SJCRH30 (cell line): ENCODE results near the gene C5orf58. TPM values are rescaled to one million over a fixed set of nuclear protein-coding genes. Genes with fewer than 3 reads are reported as not detected.
"Not testable (repeated sequence)": the region's sequence is repeated elsewhere in the genome, so short reads cannot be mapped to it uniquely, and the experiment has no call there.

Experiments used
- DNase-seq, 2 experiments: peaks; one replicate each; pipeline ENCODE4 v3.0.0-alpha.2; 2015 to 2020
- H3K27ac ChIP-seq: fragments of 250-450 bp; sonication (Bioruptor Pico); 2 replicates; pipeline ENCODE4 v1.5.1; 2020; ENCODE audit warnings: mild to moderate bottlenecking, moderate library complexity
- H3K27me3 ChIP-seq: fragments of 250-450 bp; sonication (Bioruptor Pico); 2 replicates; pipeline ENCODE4 v1.5.1; 2020; ENCODE audit warnings: mild to moderate bottlenecking, moderate library complexity
- H3K36me3 ChIP-seq: fragments of 250-450 bp; sonication (Bioruptor Pico); 2 replicates; pipeline ENCODE4 v1.5.1; 2020; ENCODE audit warnings: mild to moderate bottlenecking, moderate library complexity
- H3K4me1 ChIP-seq: fragments of 250-450 bp; sonication (Bioruptor Pico); 2 replicates; pipeline ENCODE4 v1.5.1; 2020; ENCODE audit warnings: mild to moderate bottlenecking, moderate library complexity
- H3K4me3 ChIP-seq: fragments of 250-450 bp; sonication (Bioruptor Pico); 2 replicates; pipeline ENCODE4 v1.5.1; 2020; ENCODE audit warnings: mild to moderate bottlenecking, moderate library complexity
- H3K9me3 ChIP-seq: fragments of 250-450 bp; sonication (Bioruptor Pico); replicated peaks from 2 replicates; pipeline ENCODE4 v1.5.1; 2020; ENCODE audit warnings: mild to moderate bottlenecking, moderate library complexity
- total RNA-seq: library from RNA; depleted of rRNA; stranded (reverse); fragments of >200 nt; shearing (Covaris generic); gene quantifications from 2 replicates; pipeline ENCODE4 v1.2.3, GENCODE V29; 2014

C5orf58 gene
- total RNA-seq, 1 experiment from 2014 or later, result not detected

DNA sequence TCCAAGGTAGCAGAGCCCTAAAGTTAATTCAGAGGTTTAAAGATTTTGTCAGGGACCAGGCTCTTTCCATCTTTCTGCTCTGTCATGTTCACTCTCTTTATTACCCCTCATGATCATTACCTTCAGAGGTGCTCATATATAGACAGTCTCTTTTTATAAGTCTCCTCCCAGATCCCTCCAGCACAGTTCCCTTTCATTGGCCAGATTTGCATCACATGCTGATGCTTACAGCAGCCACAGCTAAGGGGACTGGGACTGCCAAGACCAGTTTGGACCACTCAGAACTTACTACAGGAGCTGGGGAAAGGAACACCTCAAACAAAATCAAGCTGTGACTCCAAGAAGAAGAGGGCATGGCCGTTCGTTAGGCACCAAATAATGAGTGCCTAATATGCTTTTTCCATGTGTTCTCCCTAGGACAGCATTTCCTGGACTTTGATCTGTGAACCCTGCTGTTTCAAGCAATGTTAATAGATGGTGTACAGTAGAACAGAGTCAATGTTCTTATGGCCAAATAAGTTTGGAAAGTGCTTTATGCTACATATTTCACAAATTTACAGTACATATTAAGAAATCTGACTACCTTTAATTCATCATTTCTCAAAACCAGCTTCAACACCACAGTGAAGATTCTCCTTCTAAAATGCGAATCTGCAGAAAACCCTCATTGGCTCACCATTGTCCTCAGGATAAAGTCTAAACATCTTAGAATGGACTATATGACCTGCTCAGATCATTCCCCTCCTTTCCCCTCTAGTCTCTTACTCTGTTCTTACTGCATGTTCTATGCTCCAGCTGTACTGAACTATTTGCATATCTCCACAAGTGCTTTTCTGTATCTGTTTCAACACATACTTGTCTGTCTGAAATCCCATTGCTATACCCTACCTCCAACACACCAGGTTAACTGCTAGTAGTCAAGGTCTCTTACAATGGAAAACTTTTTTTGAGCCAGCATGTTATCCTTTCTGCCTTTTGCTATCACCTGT, 3.4 kb downstream of the C5orf58 start:
- no peaks in the 10 kb centered on the region for H3K36me3 ChIP-seq
- DNase-seq, result no peak
- H3K27me3 ChIP-seq, result no peaks in the 10 kb centered on the region; the same call in none of the 2 replicates
- H3K9me3 ChIP-seq, result no peaks in the 10 kb centered on the region
- no peak overlapping the region for H3K27ac ChIP-seq
- H3K4me3 ChIP-seq, result no peak overlapping the region
- no peaks in the 10 kb centered on the region for H3K4me1 ChIP-seq

DNA sequence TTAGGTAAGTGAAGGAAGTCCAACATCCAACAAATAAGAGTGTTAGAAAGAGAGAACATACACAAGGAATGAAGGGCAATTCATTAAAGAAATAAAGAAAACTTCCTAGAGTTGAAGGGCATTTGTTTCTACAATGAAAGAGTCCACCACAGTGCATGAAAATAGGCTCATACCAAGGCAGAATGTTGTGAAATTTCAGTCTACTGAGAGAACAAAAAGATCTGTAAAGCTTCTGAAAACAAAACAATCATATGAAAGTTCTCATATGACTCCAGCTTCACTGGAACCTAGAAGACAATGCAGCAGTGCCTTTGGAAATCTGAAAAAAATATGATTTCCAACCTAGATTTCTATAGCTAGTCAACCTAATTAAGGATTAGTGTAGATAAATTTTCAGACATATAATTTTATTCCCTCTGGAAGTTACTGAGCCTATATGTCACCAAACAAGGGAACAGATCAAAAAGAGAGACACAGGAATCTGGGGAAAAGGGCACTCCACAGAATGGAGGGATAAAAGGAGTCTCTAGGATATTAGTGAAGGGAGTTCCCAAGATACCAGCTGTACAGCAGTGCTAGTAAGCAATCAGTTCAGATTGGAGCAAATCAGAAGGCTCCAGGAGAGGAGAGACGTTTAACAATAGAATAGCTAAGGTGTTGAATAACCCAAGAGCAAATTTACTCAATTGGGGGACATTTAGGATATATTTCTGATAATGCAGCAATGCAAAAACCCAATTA, 5.8 kb downstream of the C5orf58 start:
- Histone ChIP-seq H3K27me3 (no peaks in the 10 kb centered on the region; the same call in none of the 2 replicates), H3K27ac (no peak overlapping the region)
- no peak for DNase-seq

DNA sequence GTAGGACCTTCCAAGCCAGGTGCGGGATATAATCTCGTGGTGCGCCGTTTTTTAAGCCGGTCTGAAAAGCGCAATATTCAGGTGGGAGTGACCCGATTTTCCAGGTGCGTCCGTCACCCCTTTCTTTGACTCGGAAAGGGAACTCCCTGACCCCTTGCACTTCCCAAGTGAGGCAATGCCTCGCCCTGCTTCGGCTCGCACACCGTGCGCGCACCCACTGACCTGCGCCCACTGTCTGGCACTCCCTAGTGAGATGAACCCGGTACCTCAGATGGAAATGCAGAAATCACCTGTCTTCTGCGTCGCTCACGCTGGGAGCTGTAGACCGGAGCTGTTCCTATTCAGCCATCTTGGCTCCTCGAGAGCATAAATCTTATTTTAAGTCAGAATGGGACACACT, 12.7 kb downstream of the C5orf58 start:
- H3K27me3 ChIP-seq, H3K27ac ChIP-seq, H3K4me3 ChIP-seq, DNase-seq, H3K36me3 ChIP-seq, H3K9me3 ChIP-seq, H3K4me1 ChIP-seq: not testable (repeated sequence)

More for the DNA sequence above, 5.8 kb downstream of the C5orf58 start:
- H3K4me1 ChIP-seq, result no peaks in the 10 kb centered on the region
- no peaks in the 10 kb centered on the region for H3K36me3 ChIP-seq
- no peak overlapping the region for H3K4me3 ChIP-seq
- H3K9me3 ChIP-seq, result no peaks in the 10 kb centered on the region

DNA sequence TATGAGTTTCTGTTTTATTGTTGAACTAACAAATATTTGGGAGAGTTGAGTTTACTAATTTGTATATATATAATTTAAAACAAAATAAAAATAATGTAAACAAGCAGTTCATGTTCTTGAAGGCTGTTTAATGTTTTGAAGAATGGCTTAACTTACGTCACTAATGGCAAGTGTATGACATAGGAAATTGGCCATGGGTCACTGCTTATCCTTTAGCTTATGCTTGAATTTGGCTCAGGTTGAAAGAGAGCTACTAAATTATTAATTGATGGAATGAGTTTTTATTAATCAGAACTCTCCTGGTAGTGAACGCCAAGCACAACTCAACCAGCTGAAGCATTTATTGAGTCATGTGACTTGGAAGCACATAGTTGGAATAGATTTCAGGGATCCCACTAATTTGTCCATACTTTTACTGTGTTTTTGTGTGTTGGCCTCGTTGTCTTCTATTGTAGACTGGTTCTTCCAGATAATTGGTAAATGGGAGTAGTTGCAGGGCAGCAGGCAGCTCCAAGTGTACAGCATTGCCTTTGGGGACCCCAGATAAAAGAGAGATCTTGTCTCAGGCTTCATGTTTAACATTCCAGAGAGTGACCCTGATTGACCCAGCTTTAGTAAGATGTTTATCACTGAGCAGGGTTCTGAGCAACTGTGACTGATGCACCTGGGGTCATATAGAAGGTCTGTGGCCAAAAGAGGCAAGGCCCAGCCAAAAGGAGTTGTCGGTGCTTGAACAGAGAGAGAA, 13.5 kb downstream of the C5orf58 start:
- H3K27me3 ChIP-seq, result no peaks in the 10 kb centered on the region; the same call in 1 of the 2 replicates
- no peak overlapping the region for H3K4me3 ChIP-seq
- H3K9me3 ChIP-seq, result no peaks in the 10 kb centered on the region
- no peaks in the 10 kb centered on the region for H3K4me1 ChIP-seq
- DNase-seq, result no peak
- no peaks in the 10 kb centered on the region for H3K36me3 ChIP-seq
- H3K27ac ChIP-seq, result no peak overlapping the region

DNA sequence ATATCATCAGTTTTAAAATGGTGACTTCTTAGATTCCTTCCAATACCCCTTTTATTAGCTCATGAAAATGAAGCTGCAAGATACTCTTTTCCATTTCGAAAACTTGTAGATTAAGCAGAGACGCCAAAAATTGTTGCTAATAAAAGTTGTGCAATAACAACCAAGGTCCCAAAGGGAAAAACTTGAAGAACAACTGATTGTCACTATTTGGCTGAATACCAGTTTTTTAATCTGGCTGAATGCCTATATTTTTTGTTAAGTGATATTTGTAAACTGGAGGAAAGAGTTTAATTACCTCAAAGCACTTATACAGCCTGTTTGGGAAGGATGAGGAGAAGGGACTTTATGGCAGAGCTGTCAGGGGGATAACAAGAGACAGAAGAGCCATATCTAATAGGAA, 14.6 kb downstream of the C5orf58 start:
- Histone ChIP-seq H3K4me1 (no peaks in the 10 kb centered on the region), H3K9me3 (no peaks in the 10 kb centered on the region), H3K36me3 (no peaks in the 10 kb centered on the region), H3K4me3 (no peak overlapping the region), H3K27ac (no peak overlapping the region), H3K27me3 (peaks cover 8% of the 10 kb centered on the region)
- DNase-seq, result no peak

DNA sequence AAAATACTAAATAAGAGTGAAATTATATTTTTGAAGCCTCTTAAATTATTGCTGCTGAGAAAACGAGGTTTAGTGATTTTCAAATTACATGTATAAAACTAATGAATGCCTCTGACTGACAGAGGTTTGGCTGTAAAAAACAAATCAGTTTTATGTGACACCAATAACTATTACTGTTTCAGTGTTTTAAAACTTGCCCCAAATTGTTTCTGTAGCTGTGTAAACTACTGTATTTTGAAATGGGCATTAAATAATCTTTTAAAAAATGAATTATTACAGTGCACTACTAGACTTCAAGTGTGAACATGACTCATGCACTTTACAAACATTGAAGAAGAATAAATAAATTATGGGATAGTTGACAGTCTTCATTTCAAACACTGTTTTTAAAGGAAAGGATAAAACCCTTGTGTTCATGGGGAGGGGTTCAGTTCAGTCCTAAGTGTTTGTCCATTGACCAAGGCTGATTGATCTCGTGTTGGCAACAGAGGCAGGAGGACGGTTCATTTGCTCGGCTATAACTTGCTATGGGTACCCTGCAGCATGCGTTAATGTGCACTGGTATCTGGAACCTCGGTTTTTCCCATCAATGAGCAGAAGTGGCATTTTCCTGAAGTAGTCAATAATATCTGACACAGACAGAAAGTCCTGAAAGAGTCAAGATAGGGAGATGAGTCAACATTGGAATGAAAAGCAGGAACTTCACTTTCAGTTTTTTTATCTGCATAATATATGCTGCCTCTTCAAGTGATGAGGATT, 15.6 kb downstream of the C5orf58 start:
- no peaks in the 10 kb centered on the region for H3K4me1 ChIP-seq
- no peak overlapping the region for H3K27ac ChIP-seq
- H3K4me3 ChIP-seq, result no peak overlapping the region
- H3K27me3 ChIP-seq, result peaks cover 13% of the 10 kb centered on the region
- no peaks in the 10 kb centered on the region for H3K36me3 ChIP-seq
- no peaks in the 10 kb centered on the region for H3K9me3 ChIP-seq
- no peak for DNase-seq

DNA sequence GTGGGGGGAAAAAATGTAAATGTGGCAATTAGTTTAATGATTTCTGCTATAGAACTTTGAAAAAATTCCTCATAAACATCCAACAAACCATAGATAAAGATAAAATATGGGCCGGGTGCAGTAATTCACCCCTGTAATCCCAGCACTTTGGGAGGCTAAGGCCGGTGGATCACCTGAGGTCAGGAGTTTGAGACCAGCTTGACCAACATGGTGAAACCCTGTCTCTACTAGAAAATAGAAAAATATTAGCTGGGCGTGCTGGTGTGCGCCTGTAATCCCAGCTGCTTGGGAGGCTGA, 16.1 kb downstream of the C5orf58 start:
- H3K4me3 ChIP-seq, H3K9me3 ChIP-seq, H3K36me3 ChIP-seq, H3K4me1 ChIP-seq, H3K27ac ChIP-seq, DNase-seq: not testable (repeated sequence)
- H3K27me3 ChIP-seq, result peaks cover 19% of the 10 kb centered on the region

DNA sequence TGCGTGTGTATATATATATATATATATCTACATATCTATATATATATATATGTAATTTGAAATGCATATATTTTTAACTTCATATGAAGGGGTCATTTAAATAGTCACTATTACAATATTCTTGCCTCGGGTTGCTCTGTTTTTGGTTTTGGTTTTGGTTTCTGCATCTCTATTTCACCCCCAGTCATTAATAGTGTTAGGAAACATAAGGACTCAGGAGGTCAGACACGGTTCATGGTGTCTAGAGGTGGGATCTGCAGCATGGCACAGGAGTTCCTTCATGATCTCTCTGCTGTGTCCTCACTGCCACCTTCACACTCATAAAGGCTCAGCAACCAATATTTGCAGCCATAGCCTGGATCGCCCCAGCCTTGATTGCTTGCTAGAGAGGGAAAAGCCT, 16.6 kb downstream of the C5orf58 start:
- no peaks in the 10 kb centered on the region for H3K36me3 ChIP-seq
- no peaks in the 10 kb centered on the region for H3K9me3 ChIP-seq
- H3K4me1 ChIP-seq, result no peaks in the 10 kb centered on the region
- H3K27me3 ChIP-seq, result peaks cover 23% of the 10 kb centered on the region
- H3K27ac ChIP-seq, result no peak overlapping the region
- DNase-seq, result no peak
- no peak overlapping the region for H3K4me3 ChIP-seq

DNA sequence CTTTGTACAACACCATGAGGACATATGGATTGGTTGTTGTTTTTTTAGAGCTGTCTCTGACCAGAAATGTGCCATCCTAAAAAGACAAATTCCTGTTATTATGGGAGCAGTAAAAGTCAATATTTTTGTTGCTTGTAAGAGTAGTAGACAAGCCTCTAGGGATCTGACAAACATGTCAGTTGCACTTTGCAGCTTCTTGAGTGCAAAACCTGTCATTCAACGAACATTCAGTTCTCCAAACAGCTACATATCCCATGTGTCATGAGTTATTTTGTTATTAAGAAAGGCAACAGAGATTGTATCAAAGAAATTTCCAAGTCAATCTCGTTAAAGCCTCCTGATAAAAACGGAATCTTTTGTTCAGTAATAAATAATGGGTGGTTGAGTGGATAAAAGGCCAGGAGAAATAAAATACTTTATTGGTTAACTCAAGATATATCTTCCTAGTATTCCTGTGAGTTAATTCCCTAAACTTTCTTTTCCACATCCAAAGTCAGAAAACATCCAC, 18.1 kb downstream of the C5orf58 start:
- Histone ChIP-seq H3K4me3 (no peak overlapping the region), H3K9me3 (no peaks in the 10 kb centered on the region), H3K36me3 (no peaks in the 10 kb centered on the region), H3K27me3 (peaks cover 29% of the 10 kb centered on the region), H3K4me1 (no peaks in the 10 kb centered on the region), H3K27ac (no peak overlapping the region)
- no peak for DNase-seq

DNA sequence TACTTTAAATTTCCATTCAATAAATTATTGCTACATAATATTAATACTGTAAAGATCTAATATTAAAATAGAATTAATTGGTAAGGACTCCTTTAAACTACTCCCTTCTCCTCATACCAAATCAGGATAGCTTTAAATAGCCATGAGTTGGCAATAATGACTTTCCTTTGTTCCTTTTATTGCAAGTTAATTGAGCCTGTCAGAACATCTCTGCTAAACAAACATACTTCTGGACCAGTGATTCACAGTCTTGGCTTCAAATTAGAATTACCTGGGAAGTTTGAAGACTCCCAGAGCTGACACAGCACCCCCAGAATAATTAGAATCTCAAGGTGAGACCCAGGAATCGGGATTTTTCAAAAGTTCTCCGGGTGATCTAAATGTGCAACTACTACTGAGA, 18.7 kb downstream of the C5orf58 start:
- Histone ChIP-seq H3K9me3 (no peaks in the 10 kb centered on the region), H3K4me1 (no peaks in the 10 kb centered on the region), H3K27me3 (peaks cover 29% of the 10 kb centered on the region), H3K27ac (no peak overlapping the region), H3K36me3 (no peaks in the 10 kb centered on the region), H3K4me3 (no peak overlapping the region)
- DNase-seq, result no peak

DNA sequence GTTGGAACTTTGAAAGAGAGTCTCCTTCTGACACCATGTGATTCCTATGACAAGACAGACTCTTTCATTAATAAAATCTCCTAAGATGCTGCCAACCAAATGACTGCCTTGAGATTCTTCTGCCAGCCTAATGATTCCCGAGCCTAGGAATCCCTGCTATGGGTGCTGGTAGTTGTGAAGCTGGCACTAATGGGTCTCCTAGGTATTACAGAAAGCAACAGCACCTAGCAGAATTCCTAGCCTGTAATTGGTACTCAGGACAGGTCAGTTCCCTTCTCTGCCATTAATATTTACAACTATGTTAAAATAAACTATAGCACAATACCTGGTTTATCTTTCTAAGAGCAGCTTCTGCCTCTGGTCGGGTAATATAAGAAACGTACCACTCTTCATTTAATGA, 19.3 kb downstream of the C5orf58 start:
- Histone ChIP-seq H3K4me3 (no peak overlapping the region), H3K9me3 (no peaks in the 10 kb centered on the region), H3K27me3 (peaks cover 29% of the 10 kb centered on the region), H3K4me1 (no peaks in the 10 kb centered on the region), H3K27ac (no peak overlapping the region), H3K36me3 (no peaks in the 10 kb centered on the region)
- DNase-seq, result no peak

DNA sequence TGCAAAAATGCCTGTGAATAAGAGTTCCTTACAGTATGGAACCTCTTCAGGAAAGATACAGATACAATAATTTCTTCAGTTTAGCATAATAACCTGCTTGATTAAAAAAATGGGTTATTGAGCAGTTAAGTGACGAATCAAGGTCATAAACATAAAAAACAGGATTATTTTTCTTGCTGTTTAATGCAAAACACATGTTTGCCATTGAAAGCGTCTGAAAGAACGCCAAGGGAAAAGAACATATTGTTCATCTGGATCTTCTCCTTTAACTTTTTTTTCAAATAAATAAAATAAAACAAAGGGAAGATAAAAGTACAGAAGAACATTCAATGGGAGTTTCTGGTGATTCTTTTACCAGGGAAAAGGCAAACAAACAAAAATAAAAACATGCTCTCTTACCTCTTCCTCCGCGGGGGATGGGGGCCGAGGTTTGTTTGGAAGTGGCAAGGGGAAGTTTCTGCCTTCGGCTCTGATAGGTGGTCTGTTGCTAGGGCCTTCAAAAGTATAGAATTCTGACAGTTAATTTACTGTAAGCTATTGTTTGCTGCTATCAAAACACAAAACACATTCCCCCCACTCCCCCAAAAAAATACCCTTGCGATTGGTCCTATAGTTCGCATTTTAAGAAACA, 20.1 kb downstream of the C5orf58 start:
- H3K36me3 ChIP-seq, result no peaks in the 10 kb centered on the region
- H3K27ac ChIP-seq, result no peak overlapping the region
- no peak overlapping the region for H3K4me3 ChIP-seq
- no peaks in the 10 kb centered on the region for H3K4me1 ChIP-seq
- no peak for DNase-seq
- no peaks in the 10 kb centered on the region for H3K9me3 ChIP-seq
- H3K27me3 ChIP-seq, result peaks cover 29% of the 10 kb centered on the region

DNA sequence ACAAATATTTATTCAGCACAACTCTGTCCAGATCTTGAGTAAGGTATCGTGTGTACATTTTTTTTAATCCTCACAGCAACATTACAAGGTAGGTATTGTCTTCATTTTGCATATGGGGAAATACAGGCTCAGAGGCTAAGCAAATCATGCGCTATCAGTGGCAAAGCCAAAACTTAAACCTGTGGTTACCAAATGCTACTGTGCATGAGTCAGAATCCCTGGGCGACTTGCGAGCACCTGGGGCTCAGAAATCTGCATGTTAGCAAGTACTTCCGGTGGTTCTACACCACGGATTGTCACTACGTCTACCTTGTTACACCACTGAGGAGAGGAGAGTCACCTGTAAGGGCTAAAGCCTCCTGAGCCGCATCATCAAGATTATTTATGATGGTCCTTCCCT, 21.3 kb downstream of the C5orf58 start:
- Histone ChIP-seq H3K4me3 (no peak overlapping the region), H3K36me3 (no peaks in the 10 kb centered on the region), H3K4me1 (no peaks in the 10 kb centered on the region), H3K27me3 (peaks cover 29% of the 10 kb centered on the region), H3K27ac (no peak overlapping the region), H3K9me3 (no peaks in the 10 kb centered on the region)
- DNase-seq, result no peak

DNA sequence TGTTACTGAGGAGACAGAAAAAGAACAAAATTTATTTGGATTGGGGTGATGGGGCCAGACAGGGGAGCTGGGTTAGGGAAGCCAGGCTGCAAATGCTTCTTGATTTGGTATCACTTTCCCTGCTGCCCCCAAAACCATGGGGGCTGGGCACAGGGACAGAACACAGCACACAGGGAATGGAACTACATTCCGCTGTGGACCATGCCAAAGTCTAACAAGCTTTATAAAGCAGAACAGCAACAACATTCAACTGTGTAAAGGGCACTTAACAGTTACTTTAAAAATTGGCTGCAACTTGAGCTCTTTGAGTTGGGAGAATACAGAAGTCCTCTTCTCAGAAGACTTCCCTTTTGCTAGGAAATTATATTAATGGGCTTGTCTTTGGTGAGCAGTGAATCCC, 23.8 kb downstream of the C5orf58 start:
- no peak for DNase-seq
- peaks cover 26% of the 10 kb centered on the region for H3K27me3 ChIP-seq
- H3K27ac ChIP-seq, result no peak overlapping the region
- no peaks in the 10 kb centered on the region for H3K36me3 ChIP-seq
- no peaks in the 10 kb centered on the region for H3K9me3 ChIP-seq
- H3K4me1 ChIP-seq, result no peaks in the 10 kb centered on the region
- H3K4me3 ChIP-seq, result no peak overlapping the region
